GM10248 (cell line): ENCODE measurements around the gene TET1.
"Not testable (repeated sequence)": the region's sequence is repeated elsewhere in the genome, so short reads cannot be mapped to it uniquely, and the experiment has no call there.

Source experiments
- CTCF ChIA-PET: fragments of 300-600 bp; sonication (Branson Sonifier 250); formaldehyde crosslinking; extraction: SDS; loops from one replicate; lab custom pipeline; 2021; ENCODE audit warnings: antibody characterized with exemption; lab: Yijun Ruan, JAX
- POLR2A ChIA-PET: fragments of 350-650 bp; sonication (Branson Sonifier 250); formaldehyde crosslinking; extraction: SDS; loops from one replicate; lab custom pipeline; 2020; ENCODE audit warnings: antibody characterized with exemption; lab: Yijun Ruan, JAX
- DNase-seq: peaks from one replicate; pipeline ENCODE4 v3.0.0; 2012; ENCODE audit errors: extremely low spot score
- CTCF ChIP-seq: IDR thresholded peaks from 2 replicates; pipeline ENCODE4 v1.5.1; 2012; ENCODE audit warnings: mild to moderate bottlenecking, low read depth; ENCODE audit errors: extremely low read depth, missing control alignments, control extremely low read depth

The TET1 gene

GRCh38 chr10:68565658-68566057, 5.5 kb downstream of the TET1 start:
- CTCF ChIA-PET, result no interaction called here
- POLR2A ChIA-PET, result no interaction called here
- DNase-seq, result no peak
- TF ChIP-seq CTCF, result no peak

DNA sequence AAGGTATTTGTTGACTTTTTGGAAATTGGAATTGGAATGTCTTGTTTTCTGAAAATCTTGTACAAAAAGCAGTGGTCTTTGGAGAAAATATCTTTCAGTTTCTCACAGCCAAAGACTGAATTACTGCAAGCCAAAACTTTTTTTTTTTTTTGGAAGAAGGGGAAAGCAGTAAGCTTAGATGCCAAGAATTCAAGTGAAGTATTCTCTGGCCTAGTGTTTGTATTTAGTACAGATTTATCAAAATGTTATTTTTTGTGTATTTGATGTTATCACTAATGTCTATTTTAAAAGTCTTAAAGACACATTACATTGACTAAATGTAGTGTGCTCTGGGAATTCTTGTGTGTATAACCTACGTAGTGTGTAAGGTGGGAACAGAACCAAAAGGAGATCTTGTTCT, 6.2 kb downstream of the TET1 start:
- no peak for DNase-seq
- ChIA-PET POLR2A (no interaction called here), CTCF (no interaction called here)
- TF ChIP-seq CTCF, result no peak

DNA sequence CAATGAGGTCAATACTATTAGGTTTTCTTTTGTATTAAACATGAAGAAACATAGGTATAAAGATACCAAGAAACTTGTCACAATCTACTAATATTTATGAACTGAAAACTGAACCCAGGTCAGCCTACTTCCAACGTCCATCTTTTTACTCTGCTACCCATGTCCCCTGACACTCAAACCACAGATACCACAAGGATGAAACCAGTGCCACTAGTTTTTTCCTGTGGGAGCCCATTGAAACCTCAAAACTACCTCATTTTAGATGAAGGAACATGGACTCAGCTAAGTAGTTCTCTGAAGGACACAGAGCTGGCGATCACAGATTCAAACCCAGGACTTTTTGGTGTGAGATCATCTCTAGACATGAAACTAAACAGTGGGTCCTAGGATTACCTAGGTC, 6.8 kb downstream of the TET1 start:
- TF ChIP-seq CTCF, result no peak
- CTCF ChIA-PET, result no interaction called here
- POLR2A ChIA-PET, result no interaction called here
- no peak for DNase-seq

DNA sequence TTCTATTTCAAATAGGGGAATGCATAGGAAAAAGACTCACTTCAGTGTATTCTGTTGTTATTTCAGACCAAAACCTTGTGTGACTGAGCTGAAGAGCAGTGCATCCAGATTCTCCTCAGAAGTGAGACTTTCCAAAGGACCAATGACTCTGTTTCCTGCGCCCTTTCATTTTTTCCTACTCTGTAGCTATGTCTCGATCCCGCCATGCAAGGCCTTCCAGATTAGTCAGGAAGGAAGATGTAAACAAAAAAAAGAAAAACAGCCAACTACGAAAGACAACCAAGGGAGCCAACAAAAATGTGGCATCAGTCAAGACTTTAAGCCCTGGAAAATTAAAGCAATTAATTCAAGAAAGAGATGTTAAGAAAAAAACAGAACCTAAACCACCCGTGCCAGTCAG, 12.0 kb downstream of the TET1 start:
- DNase-seq, result no peak
- ChIA-PET POLR2A (no interaction called here), CTCF (no interaction called here)
- no peak for TF ChIP-seq CTCF

GRCh38 chr10:68574051-68574450, 13.9 kb downstream of the TET1 start:
- ChIA-PET POLR2A (no interaction called here), CTCF (interaction anchor here (0.8 to 1.7 kb wide), 3 partner anchors 11 to 25 kb away, joined by 3 to 6 read pairs (median 3); no protein-coding TSS in a partner anchor)
- DNase-seq, result no peak
- TF ChIP-seq CTCF, result no peak

- no peak for TF ChIP-seq CTCF
- POLR2A ChIA-PET, result no interaction called here
- CTCF ChIA-PET, result no interaction called here
- DNase-seq, result no peak
These were observed 16.0 kb downstream of the TET1 start for GRCh38 chr10:68576118-68576517.

GRCh38 chr10:68578974-68579373, 18.8 kb downstream of the TET1 start:
- CTCF ChIA-PET, result interaction anchor here (0.7 to 2.7 kb wide), 2 partner anchors 10 to 28 kb away, joined by 3 to 6 read pairs; no protein-coding TSS in a partner anchor
- POLR2A ChIA-PET, result no interaction called here
- no peak for TF ChIP-seq CTCF

DNA sequence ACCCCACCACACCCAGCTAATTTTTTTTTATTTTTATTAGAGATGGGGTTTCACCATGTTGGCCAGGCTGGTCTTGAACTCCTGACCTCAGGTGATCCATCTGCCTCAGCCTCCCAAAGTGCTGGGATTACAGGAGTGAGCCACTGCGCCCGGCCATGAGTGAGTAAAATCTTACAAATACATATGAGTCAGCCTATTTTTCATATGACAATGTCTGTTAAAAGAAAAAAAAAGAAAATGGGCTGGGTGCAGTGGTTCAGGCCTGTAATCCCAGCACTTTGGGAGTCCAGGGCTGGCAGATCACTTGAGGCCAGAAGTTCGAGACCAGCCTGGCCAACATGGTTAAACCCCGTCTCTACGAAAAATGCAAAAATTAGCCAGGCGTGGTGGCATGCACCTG, 24.1 kb downstream of the TET1 start:
- DNase-seq, POLR2A ChIA-PET: not testable (repeated sequence)
- CTCF ChIA-PET, result interaction anchor here (0.8 to 1.5 kb wide), 3 partner anchors 10 to 314 kb away, joined by 3 read pairs; no protein-coding TSS in a partner anchor

More at GRCh38 chr10:68578974-68579373, 18.8 kb downstream of the TET1 start:
- DNase-seq, result no peak
